Tongue (tissue), 2 donors: Measurements from ENCODE around the gene GREB1L. TPM values are rescaled to one million over a fixed set of nuclear protein-coding genes. Genes with fewer than 3 reads are reported as not detected.
"Not testable (repeated sequence)": the region's sequence is repeated elsewhere in the genome, so short reads cannot be mapped to it uniquely, and the experiment has no call there.

Experiments used
- DNase-seq: peaks from one replicate; pipeline ENCODE4 v3.0.0-alpha.2; 2015
- total RNA-seq: library from RNA; depleted of rRNA; stranded (reverse); fragments of >200 nt; gene quantifications from one replicate; pipeline ENCODE4 v1.2.3, GENCODE V29; 2014

GREB1L gene
- total RNA-seq, 1 donor from 2014 or later, result 6.8 TPM

DNA sequence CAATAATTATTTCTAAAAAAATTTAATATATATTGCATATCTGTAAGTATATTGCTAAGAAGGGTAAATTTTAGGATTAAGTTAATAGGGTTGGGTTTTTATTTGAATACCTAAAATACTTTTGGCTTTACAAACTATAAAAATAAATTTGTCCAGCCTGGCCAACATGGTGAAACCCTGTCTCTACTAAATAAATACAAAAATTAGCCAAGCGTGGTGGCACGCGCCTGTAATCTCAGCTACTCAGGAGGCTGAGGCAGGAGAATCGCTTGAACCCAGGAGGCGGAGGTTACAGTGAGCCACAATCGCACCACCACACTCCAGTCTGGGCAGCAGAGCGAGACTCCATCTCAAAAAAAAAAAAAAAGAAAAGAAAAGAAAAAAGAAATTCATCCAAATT is 127.6 kb downstream of the GREB1L start:
- not testable (repeated sequence) for DNase-seq

DNA sequence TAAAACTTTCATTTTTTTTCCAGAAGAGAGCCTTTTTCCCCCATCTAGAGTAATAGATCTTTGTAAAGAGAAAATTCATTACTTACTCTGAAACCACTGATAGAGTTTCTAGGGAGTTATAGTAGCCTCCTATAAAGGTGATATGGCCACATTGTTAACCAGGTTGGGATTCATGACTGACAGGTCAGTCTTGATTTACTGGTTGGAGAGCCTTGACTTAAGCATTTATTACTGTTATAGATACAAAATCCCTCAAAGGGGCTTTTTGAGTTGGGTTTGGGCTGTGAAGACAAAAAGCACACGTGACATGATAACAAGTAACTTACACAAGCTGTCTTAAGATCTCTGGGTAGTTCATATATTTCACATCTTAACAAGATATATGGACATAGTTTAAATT is 141.0 kb downstream of the GREB1L start:
- no peak for DNase-seq

DNA sequence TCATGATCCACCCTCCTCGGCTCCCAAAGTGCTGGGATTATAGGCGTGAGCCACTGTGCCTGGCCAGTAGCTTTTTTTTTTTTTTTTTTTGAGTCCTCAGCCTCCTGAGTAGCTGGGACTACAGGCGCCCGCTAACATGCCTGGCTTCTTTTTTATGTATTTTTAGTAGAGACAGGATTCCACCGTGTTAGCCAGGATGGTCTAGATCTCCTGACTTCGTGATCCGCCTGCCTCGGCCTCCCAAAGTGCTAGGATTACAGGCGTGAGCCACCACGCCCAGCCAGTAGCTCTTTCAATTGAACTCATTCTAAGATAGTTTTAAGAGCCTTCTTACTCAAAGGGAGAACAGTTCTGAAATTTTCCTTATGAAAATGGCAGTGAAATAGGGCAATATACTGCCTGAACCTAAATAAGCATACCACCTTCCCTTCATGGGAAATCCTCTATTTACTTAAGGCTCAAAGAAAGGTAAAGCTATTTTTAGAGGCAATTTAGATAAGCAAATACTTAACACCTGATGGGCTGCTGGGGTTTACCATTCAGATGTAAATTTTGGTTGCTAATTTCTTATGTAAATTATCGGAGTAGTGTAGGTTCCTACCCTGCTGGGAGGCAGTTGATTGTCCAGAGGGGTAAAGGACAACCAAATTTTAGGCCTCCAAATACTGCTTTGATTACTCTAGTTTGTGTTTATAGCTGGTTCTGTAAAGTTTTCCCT is 144.7 kb downstream of the GREB1L start:
- no peak for DNase-seq

DNA sequence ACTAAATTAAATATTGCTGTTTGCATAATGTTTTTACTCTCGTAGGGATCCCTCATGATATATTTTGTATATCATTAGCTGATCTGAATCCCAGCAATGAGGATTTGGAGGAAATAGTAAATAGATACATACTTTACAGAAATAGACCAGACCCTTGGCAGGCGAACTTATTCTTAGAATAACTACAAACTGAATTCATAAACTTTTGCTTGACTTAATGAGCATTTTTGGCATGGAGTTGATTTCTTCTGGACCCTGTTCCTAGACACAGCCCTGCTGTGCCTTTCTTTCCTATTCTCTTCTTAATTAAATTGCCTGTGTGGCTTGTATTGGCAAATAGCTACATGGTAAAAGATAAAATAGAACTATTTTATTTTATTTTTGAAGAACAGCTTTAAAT is 145.9 kb downstream of the GREB1L start:
- peak; percentile 10 for DNase-seq

DNA sequence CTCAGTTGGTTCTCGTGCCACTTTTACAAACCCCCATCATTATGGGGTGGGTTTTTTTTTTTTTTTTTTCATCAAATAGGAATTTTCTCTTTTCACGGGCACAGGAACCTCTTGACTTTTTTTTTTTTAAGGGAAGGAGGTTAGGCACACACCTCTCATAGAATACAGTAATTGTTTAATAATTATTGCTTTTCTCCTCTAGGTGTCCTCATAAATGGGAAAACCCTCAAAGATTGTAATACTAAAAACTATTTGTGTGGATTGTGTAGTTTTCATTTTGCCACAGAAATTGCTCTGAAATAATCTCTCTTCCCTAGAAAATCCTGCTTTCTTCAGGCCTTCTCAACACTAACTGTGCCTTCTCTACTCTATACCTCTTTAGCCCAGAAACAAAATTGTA is 147.3 kb downstream of the GREB1L start:
- DNase-seq, result no peak

DNA sequence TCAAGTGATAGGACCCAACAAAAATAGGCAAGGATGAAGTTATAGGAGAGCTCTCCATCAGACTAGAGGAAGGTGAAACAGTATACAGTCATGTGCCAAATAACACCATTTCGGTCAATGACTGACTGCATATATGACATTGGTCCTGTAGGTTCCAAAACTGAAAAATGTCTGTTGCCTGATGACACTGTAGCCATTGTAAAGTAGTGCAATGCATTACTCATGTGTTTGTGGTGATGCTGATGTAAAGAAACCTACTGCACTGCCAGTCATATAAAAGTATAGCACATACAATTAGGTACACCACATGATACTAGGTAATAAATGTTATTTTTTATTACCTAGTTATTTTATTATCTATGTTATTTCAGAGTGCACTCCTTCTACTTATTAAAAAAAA is 147.9 kb downstream of the GREB1L start:
- DNase-seq, result no peak

DNA sequence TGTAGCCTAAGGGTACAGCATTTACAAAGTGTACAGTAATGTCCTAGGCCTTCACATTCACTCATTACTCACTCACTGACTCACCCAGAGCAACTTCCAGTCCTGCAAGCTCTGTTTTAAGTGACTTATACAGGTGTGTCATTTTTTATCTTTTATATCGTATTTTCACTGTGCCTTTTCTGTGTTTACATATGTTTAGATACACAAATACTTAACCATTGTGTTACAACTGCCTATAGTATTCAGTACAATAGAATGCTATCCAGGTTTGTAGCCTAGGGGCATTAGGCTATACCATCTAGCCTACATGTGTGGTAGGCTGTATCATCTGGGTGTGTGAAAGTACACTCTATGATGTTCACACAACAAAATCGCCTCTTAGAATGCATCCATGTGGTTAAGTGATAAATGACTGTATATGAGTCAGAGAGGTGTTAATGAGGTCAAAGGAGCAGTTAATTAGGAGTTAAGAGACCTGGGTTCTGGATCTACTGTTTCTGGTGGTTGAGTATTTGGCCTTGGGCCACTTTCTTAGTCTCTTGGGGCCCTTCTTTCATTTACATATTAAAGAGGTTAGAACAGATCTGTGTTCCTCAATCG is 149.1 kb downstream of the GREB1L start:
- no peak for DNase-seq

DNA sequence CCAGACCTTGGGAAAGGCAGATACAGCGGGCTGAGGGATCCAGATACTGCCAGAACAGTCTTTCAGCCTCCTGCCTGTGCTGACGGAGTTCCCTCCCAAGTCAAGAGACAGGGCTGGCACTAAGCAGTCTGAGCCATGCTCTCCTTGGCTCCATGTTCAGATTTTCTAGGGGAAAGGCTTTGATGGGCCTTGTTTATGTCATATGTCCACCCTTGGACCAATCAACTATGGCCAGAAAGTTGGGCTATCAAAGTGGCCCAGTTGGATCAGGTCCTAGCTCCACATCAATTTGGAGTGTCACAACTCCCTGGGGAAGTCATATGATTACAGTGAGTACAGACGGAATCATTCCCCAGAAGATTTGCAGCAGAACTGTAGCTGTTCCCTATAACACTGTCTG is 152.0 kb downstream of the GREB1L start:
- no peak for DNase-seq

DNA sequence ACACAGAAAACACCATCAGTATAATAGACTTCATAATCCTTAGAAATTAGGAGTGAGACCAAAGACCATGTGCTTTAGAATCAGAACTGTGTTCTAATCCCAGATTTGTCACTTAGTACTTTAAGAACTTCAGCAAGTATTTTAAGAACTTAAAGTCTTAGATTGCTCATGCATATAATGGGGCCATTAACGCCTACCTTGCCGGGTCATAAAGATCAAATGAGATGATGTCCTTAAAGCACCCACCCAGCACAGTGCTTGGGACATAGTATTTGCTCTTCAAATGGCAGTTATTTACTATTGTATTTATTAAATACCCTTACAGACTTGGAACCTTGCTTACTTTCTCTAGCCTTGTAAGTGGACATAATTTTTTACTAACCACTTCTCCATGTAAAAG is 156.1 kb downstream of the GREB1L start:
- DNase-seq, result no peak

DNA sequence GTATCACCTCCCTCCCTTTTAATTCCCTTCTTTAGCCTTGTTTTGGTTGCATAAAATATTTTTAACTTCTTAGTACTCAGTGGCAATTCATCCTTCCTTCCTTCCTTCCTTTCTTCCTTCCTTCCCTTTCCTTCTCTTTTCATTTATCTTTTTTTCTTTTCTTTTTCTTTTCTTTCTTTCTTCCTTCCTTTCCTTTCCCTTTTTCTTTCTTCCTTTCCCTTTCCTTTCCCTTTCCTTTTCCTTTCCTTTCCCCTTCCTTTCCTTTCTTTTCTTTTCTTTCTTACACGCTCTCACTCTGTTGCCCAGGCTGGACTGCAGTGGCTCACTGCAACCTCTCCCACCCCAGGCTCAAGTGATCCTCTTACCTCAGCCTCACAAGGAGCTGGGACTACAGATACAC is 160.2 kb downstream of the GREB1L start:
- no peak for DNase-seq

DNA sequence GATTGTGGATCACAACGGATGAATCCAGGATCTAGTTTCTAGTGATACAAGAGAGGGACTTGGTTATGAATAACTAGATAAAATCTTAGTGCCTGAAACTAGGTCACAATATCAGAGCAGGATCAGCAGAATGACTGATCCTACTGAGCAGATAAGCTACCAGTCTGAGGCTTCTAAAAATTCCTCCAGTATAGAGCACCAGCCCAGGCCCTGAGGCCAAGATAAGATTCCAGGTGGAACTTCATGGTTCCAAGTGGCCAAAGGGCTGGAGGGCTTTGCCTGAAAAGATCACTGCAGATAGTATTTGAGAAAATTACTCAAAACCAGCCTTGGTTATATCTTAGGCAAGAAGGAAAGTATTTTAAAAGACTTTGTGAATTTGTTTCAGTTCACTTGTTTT is 162.4 kb downstream of the GREB1L start:
- DNase-seq, result no peak

DNA sequence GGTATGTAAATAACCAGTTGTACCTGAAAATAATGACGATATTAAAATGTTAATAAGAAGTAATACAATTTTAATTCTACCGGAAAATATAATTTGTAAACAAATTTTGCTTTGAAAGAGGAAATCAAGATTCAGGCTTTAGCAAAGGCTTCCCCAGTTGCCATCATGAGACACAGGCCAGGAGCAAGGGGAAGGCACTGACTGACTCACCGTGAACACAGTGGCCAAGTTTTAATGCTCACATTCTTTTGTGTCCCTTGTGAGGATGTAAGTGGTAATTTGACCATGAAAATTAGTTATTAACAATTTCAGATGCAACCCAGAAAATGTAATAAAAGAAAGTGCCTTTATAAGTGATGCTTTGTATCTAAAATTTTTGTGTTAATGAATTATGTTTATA is 164.1 kb downstream of the GREB1L start:
- DNase-seq, result no peak

DNA sequence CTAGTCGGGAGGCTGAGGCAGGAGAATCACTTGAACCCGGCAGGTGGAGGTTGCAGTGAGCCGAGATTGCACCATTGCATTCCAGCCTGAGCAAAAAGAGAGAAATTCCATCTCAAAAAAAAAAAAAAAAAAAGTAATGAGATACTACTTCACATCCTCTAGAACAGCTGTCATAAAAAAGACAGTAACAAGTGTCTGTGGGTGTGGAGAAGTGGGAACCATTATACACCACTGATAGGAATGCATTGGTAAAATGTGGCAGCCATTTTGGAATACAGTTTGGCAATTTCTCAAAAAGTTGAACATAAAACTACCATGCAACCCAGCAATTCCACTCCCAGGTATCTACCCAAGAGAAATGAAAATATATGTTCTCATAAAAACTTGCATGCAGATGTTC is 166.6 kb downstream of the GREB1L start:
- DNase-seq, result no peak

DNA sequence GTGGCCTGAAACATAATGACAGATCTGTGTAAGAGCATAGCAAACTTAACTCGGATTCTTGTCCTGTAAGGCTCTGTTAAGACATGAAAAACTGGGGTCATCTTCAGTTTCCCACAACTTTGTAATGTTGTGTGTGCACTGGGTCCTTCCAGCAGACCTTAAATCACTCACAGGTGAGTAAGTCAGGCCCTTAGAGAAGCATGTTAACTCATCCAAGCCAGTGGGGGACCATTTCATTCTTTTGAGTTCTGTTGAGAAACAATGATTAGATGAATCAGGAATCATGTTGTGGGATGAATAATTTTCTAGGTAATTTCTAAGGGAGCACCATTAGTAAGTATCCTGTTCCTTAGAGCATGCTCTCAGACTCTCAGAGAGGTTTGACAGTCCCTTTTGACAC is 191.4 kb downstream of the GREB1L start:
- no peak for DNase-seq

DNA sequence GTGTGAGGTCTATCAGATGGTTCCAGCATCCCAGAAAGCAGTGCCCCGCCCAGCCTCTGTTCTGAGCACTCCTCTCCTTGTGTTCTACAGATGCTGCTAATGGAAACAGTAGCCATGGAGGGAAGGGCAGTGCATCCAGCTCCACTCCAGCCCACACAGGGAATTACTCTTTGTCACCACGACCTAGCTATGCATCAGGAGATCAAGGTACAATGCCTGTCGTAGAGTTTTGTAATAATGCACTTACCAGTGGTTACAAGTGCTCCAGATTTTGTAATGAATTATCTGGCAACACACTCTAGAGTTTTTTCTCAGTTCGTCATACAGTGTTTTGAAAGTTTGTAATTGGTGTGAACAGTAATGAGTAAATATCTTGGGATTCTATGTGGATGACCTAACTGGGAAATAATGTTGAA is 197.4 kb downstream of the GREB1L start:
- no peak for DNase-seq

DNA sequence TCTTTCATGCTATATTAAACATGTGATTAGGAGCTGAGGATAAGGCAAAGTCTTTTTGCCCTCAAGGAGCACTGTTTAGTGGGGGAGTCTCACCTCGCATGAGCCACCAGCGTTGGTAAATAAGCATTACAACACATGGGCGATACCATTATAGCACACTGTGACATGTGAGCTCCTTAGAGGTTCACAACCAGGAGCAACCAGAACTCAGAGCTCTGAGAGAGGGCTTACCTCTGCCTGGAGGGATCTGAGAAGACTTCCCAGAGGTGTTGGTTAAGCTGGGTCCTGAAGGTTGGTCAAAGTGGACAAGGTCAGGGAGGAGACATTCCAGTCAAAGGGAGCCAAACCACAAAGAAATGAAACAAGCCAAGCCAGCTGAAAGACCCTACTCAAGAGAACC is 199.6 kb downstream of the GREB1L start:
- no peak for DNase-seq

DNA sequence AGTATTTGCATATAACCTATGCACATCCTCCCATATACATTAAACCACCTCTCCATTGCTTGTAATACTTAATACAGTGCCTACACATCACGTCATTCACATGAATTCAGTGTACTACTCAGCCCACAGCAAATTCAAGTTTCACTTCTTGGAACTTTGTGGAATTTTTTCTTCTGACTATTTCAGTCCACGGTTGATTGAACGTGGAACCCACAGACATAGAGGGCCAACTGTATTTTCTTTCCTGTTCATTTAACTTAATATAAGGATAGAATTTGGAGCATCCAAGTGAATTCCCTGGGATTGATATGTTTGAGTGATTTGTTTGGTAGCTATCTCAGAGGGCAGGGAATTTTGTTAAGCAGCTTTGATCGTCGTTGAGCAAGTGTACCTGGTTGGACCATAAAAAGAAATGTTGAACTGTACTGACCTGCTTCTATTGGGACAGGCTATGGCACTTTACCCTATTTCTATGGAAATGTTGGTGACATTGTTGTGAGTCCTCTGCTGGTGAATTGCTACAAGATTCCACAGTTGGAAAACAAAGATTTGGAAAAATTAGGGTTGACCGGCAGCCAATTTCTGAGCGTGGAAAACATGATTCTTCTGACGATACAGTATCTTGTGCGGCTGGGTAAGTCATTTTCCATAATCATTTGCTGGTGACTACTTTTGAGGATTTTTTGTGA is 201.9 kb downstream of the GREB1L start:
- DNase-seq, result no peak

DNA sequence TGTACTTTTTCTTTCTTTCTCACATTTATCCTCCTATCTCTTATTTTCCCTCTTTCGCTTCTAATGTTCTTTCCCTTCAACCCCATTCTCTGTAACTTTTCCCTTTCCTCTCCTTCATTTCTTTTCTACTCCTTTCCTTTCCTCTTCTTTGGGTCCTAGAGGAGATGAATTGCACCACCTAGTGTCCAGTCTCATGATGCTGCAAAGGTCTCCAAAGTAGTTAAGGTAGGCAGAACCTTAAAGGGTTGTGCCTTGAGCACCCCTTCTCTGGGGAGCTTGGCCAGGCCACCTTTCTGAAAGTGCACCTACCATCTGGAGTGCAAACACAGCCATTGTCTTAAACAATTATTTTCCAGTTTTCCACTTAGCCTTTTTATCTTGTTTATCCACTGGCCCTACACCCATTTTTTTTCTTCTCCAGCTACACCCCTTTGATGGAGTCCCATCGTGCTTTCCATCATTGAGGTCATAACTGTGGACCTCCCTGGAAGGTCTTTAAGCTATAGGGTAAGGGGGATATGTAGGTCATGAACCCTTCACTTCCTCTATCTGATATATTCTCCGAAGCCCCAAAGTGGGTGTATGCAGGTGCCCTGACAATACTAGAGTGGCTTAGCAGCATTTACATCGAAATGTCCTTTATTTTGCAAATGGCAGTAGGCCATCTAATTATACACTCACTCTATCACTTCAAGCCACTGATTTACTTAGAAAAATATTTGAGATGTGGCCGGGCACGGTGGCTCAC is 202.6 kb downstream of the GREB1L start:
- peak; percentile 68 for DNase-seq

DNA sequence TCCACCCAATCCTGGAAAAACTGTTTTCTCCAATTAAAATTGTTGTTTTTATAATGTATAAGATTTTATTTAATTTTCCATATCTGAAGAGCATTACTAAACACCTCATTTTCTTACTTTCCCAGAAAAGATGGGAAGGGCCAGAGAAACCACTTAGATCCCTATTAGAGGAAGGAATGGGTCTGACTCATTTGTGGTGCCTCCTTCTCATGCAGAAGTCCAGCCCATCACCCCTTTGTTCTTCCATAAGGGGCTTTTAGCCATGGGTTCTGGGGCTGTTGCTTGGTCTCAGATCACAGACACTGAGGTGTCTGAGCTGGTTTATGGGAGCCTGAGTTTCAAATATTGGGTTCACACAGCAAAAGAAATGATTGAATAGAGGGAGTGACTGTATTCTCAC is 206.3 kb downstream of the GREB1L start:
- no peak for DNase-seq

DNA sequence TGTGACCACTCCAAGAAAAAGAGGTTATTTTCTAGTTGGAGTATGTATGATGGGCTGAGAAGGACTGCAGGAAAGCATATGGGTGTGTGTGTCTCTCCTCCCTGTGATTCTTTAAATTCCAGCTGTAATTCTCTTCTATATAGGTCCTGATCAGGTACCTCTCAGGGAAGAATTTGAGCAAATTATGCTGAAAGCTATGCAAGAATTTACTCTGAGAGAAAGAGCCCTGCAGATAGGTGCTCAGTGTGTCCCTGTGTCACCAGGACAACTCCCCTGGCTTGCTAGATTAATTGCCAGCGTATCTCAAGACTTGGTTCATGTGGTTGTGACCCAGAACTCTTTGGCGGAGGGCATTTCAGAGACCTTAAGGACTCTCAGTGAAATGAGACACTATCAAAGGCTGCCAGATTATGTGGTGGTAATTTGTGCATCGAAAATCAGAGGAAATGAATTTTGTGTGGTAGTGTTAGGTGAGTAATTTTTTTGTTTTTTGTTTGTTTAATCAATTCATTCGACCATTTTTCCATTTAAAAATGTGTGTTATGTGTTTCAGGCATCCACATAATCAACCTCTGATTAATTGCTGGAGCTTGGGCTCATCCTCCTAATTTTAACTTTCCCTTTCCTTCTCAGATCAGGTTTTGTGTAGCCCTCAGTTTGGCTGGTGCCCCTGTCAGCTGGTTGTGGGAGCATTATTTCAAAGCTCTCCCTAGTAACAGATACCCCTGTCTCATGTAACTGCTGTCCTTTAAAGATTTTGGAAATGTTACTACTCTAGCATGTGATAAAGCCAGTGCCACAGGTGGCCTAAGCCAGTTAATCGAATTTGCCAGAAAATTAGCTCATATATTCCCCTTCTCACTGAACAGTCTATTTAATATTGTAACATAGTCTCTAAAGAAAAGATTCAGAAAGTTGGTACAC is 207.6 kb downstream of the GREB1L start:
- DNase-seq, result peak; percentile 61

DNA sequence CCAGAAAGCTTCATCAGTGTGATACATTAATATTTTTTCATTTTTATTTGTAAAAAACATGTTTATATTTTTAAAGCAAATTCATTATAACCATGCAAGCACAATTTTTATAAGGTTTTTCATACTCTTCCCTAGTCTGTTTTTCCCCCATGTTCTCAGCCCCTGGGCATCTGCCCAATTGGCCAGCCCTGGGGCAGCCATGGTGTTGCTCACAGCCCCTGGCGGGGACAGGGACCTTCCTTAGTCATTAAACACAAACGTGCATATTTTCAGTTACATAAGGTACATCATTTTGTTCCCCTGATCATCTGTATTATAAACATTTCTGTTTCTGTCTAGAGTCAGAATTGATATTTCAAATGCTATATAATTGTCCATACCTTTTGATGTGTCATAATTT is 208.5 kb downstream of the GREB1L start:
- no peak for DNase-seq

DNA sequence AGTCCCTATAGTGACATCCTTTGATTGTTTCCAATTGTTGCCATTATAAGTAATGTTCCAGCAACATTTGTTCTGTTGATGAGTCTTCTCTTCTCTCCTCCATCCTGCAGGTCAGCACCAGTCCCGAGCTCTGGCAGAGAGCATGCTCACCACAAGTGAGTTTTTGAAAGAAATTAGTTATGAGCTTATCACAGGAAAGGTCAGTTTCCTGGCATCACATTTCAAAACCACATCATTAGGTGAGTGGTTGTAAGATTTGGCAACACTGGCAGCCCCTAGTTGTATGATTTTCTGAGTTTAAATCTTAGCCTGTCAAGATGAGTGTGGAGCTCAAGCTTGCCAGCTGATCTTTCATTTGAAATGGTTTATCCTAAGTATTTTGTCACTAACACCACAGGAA is 208.9 kb downstream of the GREB1L start:
- no peak for DNase-seq
